Small intestine (tissue), 7 donors: ENCODE measurements around the gene MCF2L. TPM values are rescaled to one million over a fixed set of nuclear protein-coding genes. Genes with fewer than 3 reads are reported as not detected.

Source experiments
- DNase-seq, 2 donors: peaks; one replicate each; pipeline versions ENCODE4 v3.0.0 to v3.0.0-alpha.2; 2013
- FAIRE-seq: peaks from 2 replicates; lab custom pipeline; 2012; peaks lifted over from hg19 to GRCh38; lab: Jason Lieb, UNC
- H3K27ac ChIP-seq, 3 donors: one replicate each; pipeline ENCODE4 v1.5.1; 2013; ENCODE audit warnings: low read length in 2 of 3, mild to moderate bottlenecking in 2 of 3, control low read depth in 1 of 3, inconsistent platforms in 1 of 3, low read depth in 1 of 3, moderate library complexity in 1 of 3
- H3K27me3 ChIP-seq, 3 donors: one replicate each; pipeline ENCODE4 v1.6.1; 2013; ENCODE audit warnings: low read length in 3 of 3, inconsistent platforms in 1 of 3; ENCODE audit not compliant: control insufficient read depth in 3 of 3, insufficient read depth in 3 of 3
- H3K36me3 ChIP-seq, 3 donors: one replicate each; pipeline ENCODE4 v1.6.1; 2013; ENCODE audit warnings: low read length in 3 of 3, inconsistent platforms in 1 of 3, low read depth in 1 of 3, mild to moderate bottlenecking in 1 of 3, moderate library complexity in 1 of 3; ENCODE audit not compliant: control insufficient read depth in 3 of 3, insufficient read depth in 2 of 3
- H3K4me1 ChIP-seq, 3 donors: one replicate each; pipeline ENCODE4 v1.6.1; 2013; ENCODE audit warnings: low read length in 2 of 3, inconsistent platforms in 1 of 3, low read depth in 1 of 3, mild to moderate bottlenecking in 1 of 3, moderate library complexity in 1 of 3; ENCODE audit not compliant: control insufficient read depth in 3 of 3, insufficient read depth in 2 of 3
- H3K4me3 ChIP-seq, 3 donors: one replicate each; pipeline ENCODE4 v1.5.1; 2013; ENCODE audit warnings: low read length in 3 of 3, control low read depth in 1 of 3, inconsistent platforms in 1 of 3, low read depth in 1 of 3, mild to moderate bottlenecking in 1 of 3, moderate library complexity in 1 of 3
- H3K9me3 ChIP-seq, 2 donors: one replicate each; pipeline ENCODE4 v1.6.1; 2013; ENCODE audit warnings: low read depth in 1 of 2, low read length in 1 of 2; ENCODE audit not compliant: control insufficient read depth in 2 of 2, insufficient read depth in 1 of 2
- WGBS, 3 donors: extraction: QIAGEN DNeasy Blood & Tissue Kit; methylation state at CpG; one replicate each; pipeline ENCODE4 v1.1.7; 2013; 5-methylcytosine and 5-hydroxymethylcytosine counted together
- polyA plus RNA-seq, 4 donors: library from polyadenylated mRNA; stranded (reverse) in 3 of 4; unstranded in 1 of 4; fragments of 200-250 nt in 3 of 4; fragments of 120-200 nt in 1 of 4; gene quantifications; one replicate each; pipeline versions ENCODE4 v1.2.1 to v1.2.3, GENCODE V29; 2013
- donor health status: healthy with polysubstance abuse.
- donor health status: control.
- donor health status: control.
- donor health status: Bipolar disorder and iron deficiency.
- donor health status: healthy.

Gene MCF2L
- polyA plus RNA-seq, 4 donors: 12.2 to 37.1 (median 22.0) TPM

- FAIRE-seq (no peak), DNase-seq (no peak)
- peaks cover 0 to 3% (median 2%) of the 10 kb centered on the region in 3 donors for H3K27me3 ChIP-seq
- no peak overlapping the region for H3K27ac ChIP-seq
- WGBS, 3 donors: 85 to 89% (median 88%) methylated on average over 23 of the region's 23 CpGs
- peaks cover 0 to 3% of the 10 kb centered on the region in 2 donors for H3K9me3 ChIP-seq
- H3K36me3 ChIP-seq: peaks cover 0 to 6% (median 0%) of the 10 kb centered on the region in 3 donors
- H3K4me3 ChIP-seq: peak overlapping the region in 1 of 3 donors; percentile 15
- no peaks in the 10 kb centered on the region for H3K4me1 ChIP-seq
Measured at GRCh38 chr13:112970552-112971287, 1.7 kb downstream of the MCF2L start.

GRCh38 chr13:112971288-112971643 lies 2.3 kb downstream of the MCF2L start:
- no peak for FAIRE-seq
- DNase-seq: no peak
- 92 to 96% (median 95%) methylated on average over 6 of the region's 6 CpGs for WGBS, 3 donors

GRCh38 chr13:112972258-112972657 lies 3.2 kb downstream of the MCF2L start:
- Histone ChIP-seq H3K9me3 (peaks cover 0 to 3% of the 10 kb centered on the region in 2 donors), H3K36me3 (peaks cover 0 to 10% (median 0%) of the 10 kb centered on the region in 3 donors), H3K4me1 (no peaks in the 10 kb centered on the region), H3K4me3 (no peak overlapping the region), H3K27me3 (peaks cover 0 to 3% (median 2%) of the 10 kb centered on the region in 3 donors), H3K27ac (no peak overlapping the region)
- 83 to 87% (median 83%) methylated on average over 1 of the region's 1 CpG for WGBS, 3 donors
- no peak for DNase-seq
- FAIRE-seq: no peak

More at GRCh38 chr13:112971288-112971643, 2.3 kb downstream of the MCF2L start:
- Histone ChIP-seq H3K27me3 (peaks cover 0 to 3% (median 2%) of the 10 kb centered on the region in 3 donors), H3K36me3 (peaks cover 0 to 4% (median 0%) of the 10 kb centered on the region in 3 donors), H3K27ac (no peak overlapping the region), H3K9me3 (peaks cover 0 to 3% of the 10 kb centered on the region in 2 donors), H3K4me1 (no peaks in the 10 kb centered on the region), H3K4me3 (no peak overlapping the region)

- Histone ChIP-seq H3K36me3 (peaks cover 0 to 13% (median 0%) of the 10 kb centered on the region in 3 donors), H3K4me1 (no peaks in the 10 kb centered on the region), H3K4me3 (no peak overlapping the region), H3K27me3 (peaks cover 0 to 3% (median 2%) of the 10 kb centered on the region in 3 donors), H3K27ac (no peak overlapping the region), H3K9me3 (peaks cover 0 to 3% of the 10 kb centered on the region in 2 donors)
- no peak for FAIRE-seq
- peak in 1 of 2 donors; percentile 62 for DNase-seq
- 44 to 77% (median 50%) methylated on average over 19 of the region's 19 CpGs for WGBS, 3 donors
Measured at GRCh38 chr13:112972867-112973576, 4.0 kb downstream of the MCF2L start.

- Histone ChIP-seq H3K36me3 (peaks cover 0 to 13% (median 0%) of the 10 kb centered on the region in 3 donors), H3K27ac (no peak overlapping the region), H3K4me3 (no peak overlapping the region), H3K4me1 (no peaks in the 10 kb centered on the region), H3K9me3 (peaks cover 0 to 3% of the 10 kb centered on the region in 2 donors), H3K27me3 (peaks cover 0 to 3% (median 2%) of the 10 kb centered on the region in 3 donors)
- FAIRE-seq (no peak), DNase-seq (no peak)
- WGBS, 3 donors: 90 to 94% (median 90%) methylated on average over 18 of the region's 18 CpGs
Measured at GRCh38 chr13:112973577-112973951, 4.5 kb downstream of the MCF2L start.

- WGBS, 3 donors: 66 to 82% (median 73%) methylated on average over 8 of the region's 8 CpGs
- no peak for FAIRE-seq
- Histone ChIP-seq H3K36me3 (peaks cover 0 to 13% (median 0%) of the 10 kb centered on the region in 3 donors), H3K4me1 (no peaks in the 10 kb centered on the region), H3K27me3 (peaks cover 0 to 3% (median 2%) of the 10 kb centered on the region in 3 donors), H3K4me3 (no peak overlapping the region), H3K9me3 (peaks cover 0 to 3% of the 10 kb centered on the region in 2 donors), H3K27ac (no peak overlapping the region)
- no peak for DNase-seq
Measured at GRCh38 chr13:112974125-112974524, 5.1 kb downstream of the MCF2L start.

GRCh38 chr13:112974671-112975070 lies 5.7 kb downstream of the MCF2L start:
- H3K4me3 ChIP-seq: no peak overlapping the region
- peaks cover 0 to 3% of the 10 kb centered on the region in 2 donors for H3K9me3 ChIP-seq
- DNase-seq (no peak), FAIRE-seq (no peak)
- H3K36me3 ChIP-seq: peaks cover 0 to 13% (median 0%) of the 10 kb centered on the region in 3 donors
- H3K4me1 ChIP-seq: no peaks in the 10 kb centered on the region
- 89 to 96% (median 92%) methylated on average over 13 of the region's 13 CpGs for WGBS, 3 donors
- peaks cover 0 to 3% (median 2%) of the 10 kb centered on the region in 3 donors for H3K27me3 ChIP-seq
- no peak overlapping the region for H3K27ac ChIP-seq

GRCh38 chr13:112975401-112975939 lies 6.5 kb downstream of the MCF2L start:
- 91 to 93% (median 92%) methylated on average over 21 of the region's 21 CpGs for WGBS, 3 donors
- DNase-seq (no peak), FAIRE-seq (no peak)
- H3K27me3 ChIP-seq: peaks cover 0 to under 1% (median under 1%) of the 10 kb centered on the region in 3 donors
- H3K27ac ChIP-seq: no peak overlapping the region
- no peak overlapping the region for H3K4me3 ChIP-seq
- H3K36me3 ChIP-seq: peaks cover 0 to 13% (median 0%) of the 10 kb centered on the region in 3 donors
- no peaks in the 10 kb centered on the region for H3K4me1 ChIP-seq
- peaks cover 0 to 3% of the 10 kb centered on the region in 2 donors for H3K9me3 ChIP-seq
